GM19239 (cell line): ENCODE results near the gene HDAC5.
A peak's percentile ranks its signal among the peaks of the same experiment; 100 is the strongest.
"Not testable (repeated sequence)": the region's sequence is repeated elsewhere in the genome, so short reads cannot be mapped to it uniquely, and the experiment has no call there.

ENCODE experiments used
- DNase-seq: peaks from one replicate; pipeline ENCODE4 v3.0.0; 2011; ENCODE audit warnings: low spot score; ENCODE audit not compliant: insufficient read length
- FAIRE-seq: peaks from 2 replicates; lab custom pipeline; 2011; peaks lifted over from hg19 to GRCh38; lab: Jason Lieb, UNC

Gene HDAC5

DNA sequence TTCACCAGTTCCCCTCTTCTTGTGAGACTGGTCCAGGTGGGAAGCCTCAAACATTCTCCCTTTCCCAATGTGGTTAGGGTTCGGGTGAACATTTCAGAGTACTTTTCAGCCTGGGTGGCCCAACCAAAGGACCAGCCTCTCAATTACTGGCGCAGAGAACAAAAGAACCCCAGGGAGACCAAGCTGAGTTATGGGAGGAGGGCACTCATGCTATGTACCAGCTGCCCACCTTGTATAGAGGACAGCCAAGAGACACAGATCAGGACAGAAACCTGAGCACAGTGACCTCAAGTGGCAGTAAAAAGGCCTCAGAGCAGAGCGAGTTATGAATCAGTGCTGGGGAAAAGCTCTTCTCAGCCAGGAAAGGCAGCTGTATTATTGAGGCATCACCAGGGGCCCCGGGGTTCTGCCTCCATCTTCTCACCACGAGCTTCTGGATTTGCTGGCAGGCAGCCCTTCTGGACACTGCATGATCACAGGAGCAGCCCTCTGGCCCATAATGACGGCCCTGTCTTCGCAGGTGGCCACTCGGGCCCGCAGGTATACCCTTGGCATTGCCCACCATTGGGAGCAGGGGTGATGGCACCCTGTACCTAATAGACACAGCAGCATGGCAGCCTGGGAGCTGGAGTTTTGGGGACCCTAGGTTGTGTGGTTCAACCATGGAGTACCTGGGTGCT lies 49.1 kb downstream of the HDAC5 start:
- FAIRE-seq (no peak), DNase-seq (no peak)

- no peak for DNase-seq
- no peak for FAIRE-seq
These were observed 51.7 kb downstream of the HDAC5 start for GRCh38 chr17:44071772-44072171.

DNA sequence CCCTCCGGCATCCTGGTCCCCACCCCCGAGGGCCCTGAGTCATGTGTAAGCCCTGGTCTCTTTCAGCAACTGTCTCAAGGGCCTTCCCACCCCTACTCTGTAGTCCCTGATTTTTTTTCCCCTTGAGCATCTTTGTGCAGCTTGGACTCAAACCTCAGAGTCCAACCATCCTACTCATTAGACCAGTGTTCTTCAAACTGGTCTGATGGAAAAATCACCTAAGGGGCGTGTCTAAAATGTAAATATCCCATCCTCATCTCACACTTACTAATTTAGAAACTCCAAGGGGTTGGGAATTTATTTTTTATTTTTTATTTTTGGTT lies 52.3 kb downstream of the HDAC5 start:
- FAIRE-seq (no peak), DNase-seq (no peak)

GRCh38 chr17:44070455-44071197 lies 52.8 kb downstream of the HDAC5 start, which contains the start of gene G6PC3:
Gene G6PC3, plus strand, starts transcription at chr17:44070735. Its CDS starts 231 bp downstream, at chr17:44070966.
- peak; percentile 95 for DNase-seq
- FAIRE-seq, result peak; percentile 94

DNA sequence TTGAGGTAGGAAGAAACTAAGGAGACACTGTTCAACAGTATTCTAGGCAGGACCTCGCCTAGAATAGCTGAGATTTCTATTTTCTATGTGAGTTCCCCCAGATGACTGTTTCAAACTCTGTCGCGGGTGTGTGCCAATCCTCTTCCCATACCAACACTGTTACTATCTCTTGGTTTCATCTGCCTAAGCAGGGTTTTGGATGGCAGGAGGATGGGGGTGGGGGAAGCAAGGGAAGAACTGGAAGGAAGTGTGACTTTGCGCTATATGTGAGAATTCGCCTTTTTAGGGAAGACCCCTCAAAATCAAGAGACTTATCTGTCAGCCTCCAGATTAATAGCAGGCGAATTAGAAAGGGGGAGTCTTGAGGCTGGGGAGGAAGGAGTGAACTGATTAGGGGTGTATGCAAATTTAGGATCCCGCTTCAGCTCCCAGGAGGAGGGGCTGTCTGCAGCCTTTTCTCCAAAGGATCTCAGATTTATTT lies 53.4 kb downstream of the HDAC5 start:
- DNase-seq, result no peak
- FAIRE-seq, result no peak

- DNase-seq, result no peak
These were observed 55.9 kb downstream of the HDAC5 start for GRCh38 chr17:44067545-44067940.

GRCh38 chr17:44066204-44066930 lies 57.1 kb downstream of the HDAC5 start, which contains the start of gene LSM12:
Gene LSM12, minus strand, starts transcription at chr17:44066671. Its CDS starts 84 bp downstream, at chr17:44066587.
- DNase-seq (peak; percentile 79), FAIRE-seq (peak; percentile 78)

More at GRCh38 chr17:44067545-44067940, 55.9 kb downstream of the HDAC5 start:
- FAIRE-seq, result no peak

- DNase-seq, result no peak
- FAIRE-seq, result peak; percentile 40
These were observed 57.7 kb downstream of the HDAC5 start for GRCh38 chr17:44065668-44066203.

GRCh38 chr17:44063704-44064639 lies 59.5 kb downstream of the HDAC5 start:
- FAIRE-seq, result no peak
- no peak for DNase-seq

DNA sequence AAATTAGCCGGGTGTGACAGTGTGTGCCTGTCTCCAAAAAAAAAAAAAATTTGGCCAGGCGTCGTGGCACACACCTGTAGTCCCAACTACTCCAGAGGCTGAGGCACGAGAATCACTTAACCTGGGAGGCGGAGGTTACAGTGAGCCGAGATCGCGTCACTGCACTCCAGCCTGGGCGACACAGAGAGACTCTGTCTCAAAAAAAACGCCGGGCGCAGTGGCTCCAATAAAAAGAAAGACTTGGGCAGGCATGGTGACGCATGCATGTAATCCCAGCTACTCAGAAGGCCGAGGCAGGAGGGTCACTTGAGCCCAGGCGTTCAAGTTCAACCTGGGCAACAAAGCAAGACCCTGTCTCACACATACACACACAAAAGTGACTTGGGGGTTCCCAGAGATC lies 60.6 kb downstream of the HDAC5 start:
- DNase-seq (no peak), FAIRE-seq (peak; percentile 23)

DNA sequence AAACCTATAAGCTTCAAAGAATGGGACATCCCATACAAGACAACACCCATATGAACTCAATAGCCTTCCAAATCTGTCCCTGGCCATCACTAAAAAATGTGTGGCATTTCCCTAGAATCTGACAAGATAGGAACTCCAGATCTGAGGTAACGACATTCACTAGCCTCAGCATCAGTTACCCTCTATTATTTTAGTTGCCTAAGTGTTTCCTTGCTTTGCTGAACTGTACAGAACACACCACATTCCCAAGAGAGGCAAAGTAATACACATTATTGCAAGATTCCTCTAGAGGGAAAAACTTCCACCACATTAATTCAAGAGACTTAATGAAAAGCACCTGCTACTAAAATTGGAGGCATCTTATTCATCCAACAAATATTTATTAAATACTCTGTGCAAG lies 62.0 kb downstream of the HDAC5 start:
- DNase-seq (no peak), FAIRE-seq (no peak)

DNA sequence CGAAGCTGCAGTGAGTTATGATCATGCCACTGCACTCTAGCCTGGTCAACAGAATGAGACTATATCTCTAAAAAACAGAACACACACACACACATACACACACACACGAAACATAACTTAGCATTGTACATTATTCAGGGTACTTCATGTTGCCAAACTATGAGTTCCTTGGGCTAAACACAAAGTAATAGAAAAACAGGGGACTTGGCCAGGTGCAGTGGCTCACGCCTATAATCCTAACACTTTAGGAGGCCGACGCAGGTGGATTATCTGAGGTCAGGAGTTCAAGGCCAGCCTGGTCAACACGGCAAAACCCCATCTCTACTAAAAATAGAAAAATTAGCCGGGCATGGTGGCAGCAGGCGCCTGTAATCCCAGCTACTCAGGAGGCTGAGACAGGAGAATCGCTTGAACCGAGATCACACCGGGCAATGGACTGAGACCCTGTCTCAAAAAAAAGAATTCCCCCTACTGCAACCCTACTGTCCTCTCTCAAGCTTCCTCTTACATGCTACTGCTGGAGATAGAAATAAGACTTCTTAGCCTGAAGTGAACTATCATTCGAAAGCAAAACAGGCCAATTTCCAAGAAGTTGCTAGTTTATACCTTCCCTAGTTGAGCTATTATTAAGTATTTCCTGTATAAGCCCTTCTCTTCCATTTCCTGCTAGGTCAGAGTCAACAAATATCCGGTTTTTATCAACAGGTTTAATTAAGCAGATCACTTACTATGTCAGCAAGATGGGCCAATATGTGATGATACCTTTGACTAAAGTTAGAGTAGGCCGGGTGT lies 64.1 kb downstream of the HDAC5 start:
- DNase-seq (no peak), FAIRE-seq (no peak)

DNA sequence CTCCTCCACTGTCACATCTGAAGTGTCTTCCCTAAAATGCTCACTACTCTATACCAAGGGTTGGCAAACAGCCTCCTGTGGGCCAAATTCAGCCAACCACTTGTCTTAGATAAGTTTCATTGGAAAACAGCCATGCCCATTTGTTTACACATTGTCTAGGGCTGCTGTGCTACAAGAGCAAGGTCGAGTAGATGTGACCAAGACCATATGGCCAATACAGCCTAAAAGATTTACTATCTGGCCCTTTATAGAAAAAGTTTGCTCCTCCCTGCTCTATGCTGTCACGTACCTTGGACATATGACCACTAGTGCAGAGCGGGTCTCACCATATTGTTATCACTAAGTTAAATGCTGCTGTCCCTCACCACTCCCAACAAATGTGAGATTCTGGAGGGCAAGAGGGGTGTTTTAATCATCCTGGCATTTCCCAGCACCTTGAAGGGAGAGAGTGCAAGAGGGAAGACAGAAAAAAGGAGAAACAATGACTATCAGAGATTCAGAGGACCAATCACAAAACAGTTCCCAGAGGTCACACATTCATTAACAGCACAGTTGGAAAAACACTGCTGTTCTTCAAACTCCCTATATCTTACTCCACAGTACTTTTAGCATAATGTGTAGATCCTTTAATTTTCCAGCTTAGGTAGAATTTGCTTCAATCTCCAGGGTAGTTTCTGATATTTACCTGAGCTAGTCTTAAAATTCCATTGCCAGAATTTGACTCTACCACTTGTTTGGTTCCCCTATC lies 70.1 kb downstream of the HDAC5 start:
- DNase-seq (no peak), FAIRE-seq (no peak)

DNA sequence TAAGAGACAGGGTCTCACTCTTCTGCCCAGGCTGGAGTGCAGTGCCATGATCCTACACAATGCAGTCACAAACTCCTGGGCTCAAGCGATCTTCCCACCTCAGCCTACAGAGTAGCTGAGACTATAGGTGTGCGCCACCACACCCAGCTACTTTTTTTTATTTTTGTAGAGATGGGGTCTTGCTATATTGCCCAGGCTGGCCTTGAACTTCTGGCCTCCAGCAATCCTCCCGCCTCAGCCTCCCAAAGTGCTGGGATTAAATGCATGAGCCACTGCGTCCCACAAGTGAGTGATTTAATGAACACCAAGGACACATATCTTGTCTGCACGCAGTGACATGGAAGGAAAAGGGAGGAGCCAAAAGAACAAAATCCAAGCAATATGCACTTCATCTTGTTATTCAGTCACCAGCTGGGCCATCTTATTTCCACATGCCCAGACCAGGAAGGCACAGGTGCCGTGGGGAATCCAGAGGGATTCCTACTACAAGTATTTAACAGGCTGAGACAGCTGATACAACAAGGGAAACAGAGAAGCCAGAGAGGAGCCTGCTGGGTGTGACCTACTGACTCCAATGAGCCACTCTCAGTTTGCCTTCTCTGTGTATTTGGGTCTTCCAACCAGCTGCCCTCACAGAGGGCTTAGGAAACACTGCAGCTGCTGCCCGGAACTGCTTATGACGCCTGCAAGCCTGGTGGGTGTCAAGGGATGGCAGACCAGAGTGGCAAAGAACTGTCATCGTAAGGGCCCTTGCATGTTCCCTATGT lies 74.0 kb downstream of the HDAC5 start:
- no peak for FAIRE-seq

GRCh38 chr17:44046893-44047292 lies 76.5 kb downstream of the HDAC5 start:
- FAIRE-seq, DNase-seq: not testable (repeated sequence)

More for the DNA sequence above, 74.0 kb downstream of the HDAC5 start:
- no peak for DNase-seq

GRCh38 chr17:44045486-44045885 lies 78.0 kb downstream of the HDAC5 start:
- DNase-seq, result no peak
- FAIRE-seq, result no peak

DNA sequence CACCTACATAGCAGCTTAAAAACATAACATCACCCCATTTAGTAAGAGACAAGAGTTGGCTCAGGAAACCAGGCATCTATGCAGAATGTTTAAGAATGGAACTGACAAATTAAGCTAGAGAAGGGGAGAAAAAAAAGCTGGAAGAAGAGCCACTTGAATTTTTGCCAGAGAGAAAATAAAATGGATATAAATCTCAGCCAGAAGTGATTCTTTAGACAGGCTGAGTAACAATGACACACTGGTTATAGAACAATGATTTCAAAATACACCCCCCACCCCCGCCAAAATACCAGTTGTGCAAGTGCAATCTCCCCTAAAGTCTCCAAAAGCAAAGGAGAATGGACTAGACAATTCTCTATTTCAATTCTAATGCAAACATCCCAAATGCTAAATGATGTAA lies 79.4 kb downstream of the HDAC5 start:
- DNase-seq, result no peak
- FAIRE-seq, result no peak
